ENCODE data around the gene PELI2.

Gene PELI2

GRCh38 chr14:56170028-56170427 lies 51.8 kb downstream of the PELI2 start:
- Histone ChIP-seq H3K4me1 (ENCODE audit: control insufficient read depth in 2 of 2, insufficient read depth in 1 of 2, low read depth in 1 of 2, low read length in 2 of 2) (peaks cover 4 to 5% of the 10 kb centered on the region in 2 donors), H3K9ac (ENCODE audit: low read depth, low read length, poor library complexity) (no peak overlapping the region), H3K14ac (ENCODE audit: low read length) (no peak overlapping the region), H3K4me3 (ENCODE audit: low read length in 2 of 2) (no peak overlapping the region), H3K27ac (replicated peaks; ENCODE audit: low read length) (no peak overlapping the region), H3K23ac (ENCODE audit: low read depth, low read length, poor library complexity) (no peak overlapping the region), H3K36me3 (replicated peaks in 1 of 2; ENCODE audit: control insufficient read depth in 2 of 2, insufficient read depth in 2 of 2, low read length in 2 of 2) (no peaks in the 10 kb centered on the region), H3K18ac (ENCODE audit: low read length) (no peak overlapping the region), H4K91ac (ENCODE audit: low read depth, low read length, poor library complexity) (no peak overlapping the region), H3K79me1 (ENCODE audit: low read depth, low read length) (peaks cover 2% of the 10 kb centered on the region), H3K27me3 (ENCODE audit: control insufficient read depth in 3 of 3, insufficient read depth in 3 of 3, low read depth in 1 of 3, low read length in 3 of 3) (no peaks in the 10 kb centered on the region), H2AK5ac (ENCODE audit: low read depth, low read length) (no peak overlapping the region), H2BK15ac (ENCODE audit: low read length) (no peak overlapping the region), H2AFZ (ENCODE audit: low read length) (no peak overlapping the region), H2BK5ac (ENCODE audit: low read length) (no peak overlapping the region), H2BK12ac (ENCODE audit: low read length) (no peak overlapping the region), H3K9me3 (replicated peaks in 1 of 2; ENCODE audit: control insufficient read depth in 2 of 2, insufficient read depth in 1 of 2, low read depth in 1 of 2, low read length in 2 of 2) (peaks cover 0 to 16% of the 10 kb centered on the region in 2 donors), H4K8ac (ENCODE audit: low read depth, low read length) (no peak overlapping the region), H2BK120ac (ENCODE audit: low read depth, low read length) (no peak overlapping the region), H3K4me2 (ENCODE audit: insufficient read depth, low read length, poor library complexity, severe bottlenecking) (no peak overlapping the region), H3K4ac (ENCODE audit: low read length) (no peak overlapping the region)
- no CpG with 5 or more reads among the region's 6 CpGs for WGBS, 2 donors (ENCODE audit: extremely low coverage in 2 of 2, insufficient read length in 2 of 2, insufficient replicate concordance in 1 of 2)
- DNase-seq (ENCODE audit: low spot score) = no peak

- no peak overlapping the region for H4K91ac ChIP-seq (ENCODE audit: low read depth, low read length, poor library complexity)
- H2AFZ ChIP-seq (ENCODE audit: low read length) = no peak overlapping the region
- H3K14ac ChIP-seq (ENCODE audit: low read length) = no peak overlapping the region
- H4K8ac ChIP-seq (ENCODE audit: low read depth, low read length) = no peak overlapping the region
- no peaks in the 10 kb centered on the region for H3K27me3 ChIP-seq (ENCODE audit: control insufficient read depth in 3 of 3, insufficient read depth in 3 of 3, low read depth in 1 of 3, low read length in 3 of 3)
- H2AK5ac ChIP-seq (ENCODE audit: low read depth, low read length) = no peak overlapping the region
- H3K23ac ChIP-seq (ENCODE audit: low read depth, low read length, poor library complexity) = no peak overlapping the region
- no peaks in the 10 kb centered on the region for H3K36me3 ChIP-seq (replicated peaks in 1 of 2; ENCODE audit: control insufficient read depth in 2 of 2, insufficient read depth in 2 of 2, low read length in 2 of 2)
- H3K4me3 ChIP-seq (ENCODE audit: low read length in 2 of 2) = no peak overlapping the region
- no peak overlapping the region for H3K9ac ChIP-seq (ENCODE audit: low read depth, low read length, poor library complexity)
- H2BK120ac ChIP-seq (ENCODE audit: low read depth, low read length) = no peak overlapping the region
- no peak overlapping the region for H2BK5ac ChIP-seq (ENCODE audit: low read length)
- peaks cover 4 to 5% of the 10 kb centered on the region in 2 donors for H3K4me1 ChIP-seq (ENCODE audit: control insufficient read depth in 2 of 2, insufficient read depth in 1 of 2, low read depth in 1 of 2, low read length in 2 of 2)
- peaks cover 0 to 16% of the 10 kb centered on the region in 2 donors for H3K9me3 ChIP-seq (replicated peaks in 1 of 2; ENCODE audit: control insufficient read depth in 2 of 2, insufficient read depth in 1 of 2, low read depth in 1 of 2, low read length in 2 of 2)
- no peak overlapping the region for H2BK12ac ChIP-seq (ENCODE audit: low read length)
- no peak for DNase-seq (ENCODE audit: low spot score)
- no peak overlapping the region for H3K4ac ChIP-seq (ENCODE audit: low read length)
- H3K27ac ChIP-seq (replicated peaks; ENCODE audit: low read length) = no peak overlapping the region
- no peak overlapping the region for H2BK15ac ChIP-seq (ENCODE audit: low read length)
- H3K18ac ChIP-seq (ENCODE audit: low read length) = no peak overlapping the region
- H3K79me1 ChIP-seq (ENCODE audit: low read depth, low read length) = peaks cover 2% of the 10 kb centered on the region
- WGBS, 2 donors (ENCODE audit: extremely low coverage in 2 of 2, insufficient read length in 2 of 2, insufficient replicate concordance in 1 of 2) = no CpG with 5 or more reads among the region's 7 CpGs
- no peak overlapping the region for H3K4me2 ChIP-seq (ENCODE audit: insufficient read depth, low read length, poor library complexity, severe bottlenecking)
Observed at GRCh38 chr14:56170877-56171422, 52.7 kb downstream of the PELI2 start.

GRCh38 chr14:56172074-56172473 lies 53.9 kb downstream of the PELI2 start:
- Histone ChIP-seq H2BK15ac (ENCODE audit: low read length) (no peak overlapping the region), H4K8ac (ENCODE audit: low read depth, low read length) (no peak overlapping the region), H3K4me2 (ENCODE audit: insufficient read depth, low read length, poor library complexity, severe bottlenecking) (no peak overlapping the region), H3K9ac (ENCODE audit: low read depth, low read length, poor library complexity) (no peak overlapping the region), H2BK12ac (ENCODE audit: low read length) (no peak overlapping the region), H2BK120ac (ENCODE audit: low read depth, low read length) (no peak overlapping the region), H2AFZ (ENCODE audit: low read length) (no peak overlapping the region), H3K36me3 (replicated peaks in 1 of 2; ENCODE audit: control insufficient read depth in 2 of 2, insufficient read depth in 2 of 2, low read length in 2 of 2) (no peaks in the 10 kb centered on the region), H2BK5ac (ENCODE audit: low read length) (no peak overlapping the region), H3K4me3 (ENCODE audit: low read length in 2 of 2) (no peak overlapping the region), H3K4me1 (ENCODE audit: control insufficient read depth in 2 of 2, insufficient read depth in 1 of 2, low read depth in 1 of 2, low read length in 2 of 2) (peaks cover 4 to 5% of the 10 kb centered on the region in 2 donors), H3K18ac (ENCODE audit: low read length) (peak overlapping the region; percentile 9), H3K23ac (ENCODE audit: low read depth, low read length, poor library complexity) (no peak overlapping the region), H3K27ac (replicated peaks; ENCODE audit: low read length) (no peak overlapping the region), H3K14ac (ENCODE audit: low read length) (no peak overlapping the region), H3K9me3 (replicated peaks in 1 of 2; ENCODE audit: control insufficient read depth in 2 of 2, insufficient read depth in 1 of 2, low read depth in 1 of 2, low read length in 2 of 2) (peaks cover 0 to 14% of the 10 kb centered on the region in 2 donors), H3K79me1 (ENCODE audit: low read depth, low read length) (peaks cover 2% of the 10 kb centered on the region), H3K27me3 (ENCODE audit: control insufficient read depth in 3 of 3, insufficient read depth in 3 of 3, low read depth in 1 of 3, low read length in 3 of 3) (no peaks in the 10 kb centered on the region), H4K91ac (ENCODE audit: low read depth, low read length, poor library complexity) (no peak overlapping the region), H2AK5ac (ENCODE audit: low read depth, low read length) (no peak overlapping the region), H3K4ac (ENCODE audit: low read length) (no peak overlapping the region)
- no peak for DNase-seq (ENCODE audit: low spot score)
- WGBS, 2 donors (ENCODE audit: extremely low coverage in 2 of 2, insufficient read length in 2 of 2, insufficient replicate concordance in 1 of 2) = no CpG with 5 or more reads among the region's 3 CpGs

GRCh38 chr14:56172571-56172971 lies 54.4 kb downstream of the PELI2 start:
- no peak for DNase-seq (ENCODE audit: low spot score)
- Histone ChIP-seq H2BK5ac (ENCODE audit: low read length) (no peak overlapping the region), H3K9me3 (replicated peaks in 1 of 2; ENCODE audit: control insufficient read depth in 2 of 2, insufficient read depth in 1 of 2, low read depth in 1 of 2, low read length in 2 of 2) (peaks cover 0 to 9% of the 10 kb centered on the region in 2 donors), H2BK15ac (ENCODE audit: low read length) (no peak overlapping the region), H3K23ac (ENCODE audit: low read depth, low read length, poor library complexity) (no peak overlapping the region), H3K79me1 (ENCODE audit: low read depth, low read length) (peaks cover 2% of the 10 kb centered on the region), H3K4me3 (ENCODE audit: low read length in 2 of 2) (no peak overlapping the region), H2BK120ac (ENCODE audit: low read depth, low read length) (no peak overlapping the region), H3K27ac (replicated peaks; ENCODE audit: low read length) (no peak overlapping the region), H3K14ac (ENCODE audit: low read length) (no peak overlapping the region), H3K27me3 (ENCODE audit: control insufficient read depth in 3 of 3, insufficient read depth in 3 of 3, low read depth in 1 of 3, low read length in 3 of 3) (no peaks in the 10 kb centered on the region), H3K18ac (ENCODE audit: low read length) (no peak overlapping the region), H2AK5ac (ENCODE audit: low read depth, low read length) (no peak overlapping the region), H4K91ac (ENCODE audit: low read depth, low read length, poor library complexity) (no peak overlapping the region), H2AFZ (ENCODE audit: low read length) (peak overlapping the region; percentile 6), H3K4me2 (ENCODE audit: insufficient read depth, low read length, poor library complexity, severe bottlenecking) (no peak overlapping the region), H3K9ac (ENCODE audit: low read depth, low read length, poor library complexity) (no peak overlapping the region), H3K36me3 (replicated peaks in 1 of 2; ENCODE audit: control insufficient read depth in 2 of 2, insufficient read depth in 2 of 2, low read length in 2 of 2) (no peaks in the 10 kb centered on the region), H2BK12ac (ENCODE audit: low read length) (no peak overlapping the region), H4K8ac (ENCODE audit: low read depth, low read length) (no peak overlapping the region), H3K4ac (ENCODE audit: low read length) (no peak overlapping the region), H3K4me1 (ENCODE audit: control insufficient read depth in 2 of 2, insufficient read depth in 1 of 2, low read depth in 1 of 2, low read length in 2 of 2) (peaks cover 4 to 5% of the 10 kb centered on the region in 2 donors)
- no CpG with 5 or more reads among the region's 3 CpGs for WGBS, 2 donors (ENCODE audit: extremely low coverage in 2 of 2, insufficient read length in 2 of 2, insufficient replicate concordance in 1 of 2)
